ENCODE measurements around the gene CALML3. TPM values are rescaled to one million over a fixed set of nuclear protein-coding genes. Genes with fewer than 3 reads are reported as not detected.

Gene CALML3
- total RNA-seq, 4 donors from 2014 or later: 196 to 799 (median 315) TPM

- Histone ChIP-seq H3K27ac (no peak overlapping the region), H3K4me3 (no peak overlapping the region), H3K36me3 (no peaks in the 10 kb centered on the region), H3K27me3 (no peaks in the 10 kb centered on the region), H3K9me3 (peaks cover 0 to 10% (median 8%) of the 10 kb centered on the region in 3 donors), H3K4me1 (peaks cover 0 to 40% (median 8%) of the 10 kb centered on the region in 3 donors)
- DNase-seq: no peak
- intact Hi-C loops (cut with DNase I): no loop called here
- TF ChIP-seq POLR2A (IDR thresholded peaks at IDR 0.05): no peak
- TF ChIP-seq CTCF (IDR thresholded peaks at IDR 0.05): no peak
- WGBS, 2 donors: 90 to 94% methylated on average over 11 to 14 of the region's 18 CpGs
Measured at GRCh38 chr10:5478694-5479305, 46.0 kb upstream of the CALML3 start.

GRCh38 chr10:5479481-5480161 lies 45.1 kb upstream of the CALML3 start:
- Histone ChIP-seq H3K27me3 (no peaks in the 10 kb centered on the region), H3K9me3 (peaks cover 0 to 10% (median 8%) of the 10 kb centered on the region in 3 donors), H3K27ac (no peak overlapping the region), H3K4me3 (no peak overlapping the region), H3K4me1 (peaks cover 0 to 40% (median 8%) of the 10 kb centered on the region in 3 donors), H3K36me3 (no peaks in the 10 kb centered on the region)
- intact Hi-C loops (cut with DNase I): no loop called here
- no peak for DNase-seq
- TF ChIP-seq POLR2A (IDR thresholded peaks at IDR 0.05) (no peak), CTCF (IDR thresholded peaks at IDR 0.05) (no peak)
- 52 to 72% methylated on average over 4 to 6 of the region's 14 CpGs for WGBS, 2 donors

GRCh38 chr10:5480162-5480941 lies 44.4 kb upstream of the CALML3 start:
- H3K4me1 ChIP-seq: peaks cover 0 to 38% (median 8%) of the 10 kb centered on the region in 3 donors
- intact Hi-C loops (cut with DNase I): no loop called here
- H3K9me3 ChIP-seq: peaks cover 0 to 10% (median 8%) of the 10 kb centered on the region in 3 donors
- H3K27me3 ChIP-seq: no peaks in the 10 kb centered on the region
- 88 to 93% methylated on average over 16 to 17 of the region's 21 CpGs for WGBS, 2 donors
- TF ChIP-seq CTCF (IDR thresholded peaks at IDR 0.05) (no peak), POLR2A (IDR thresholded peaks at IDR 0.05) (no peak)
- no peaks in the 10 kb centered on the region for H3K36me3 ChIP-seq
- no peak overlapping the region for H3K4me3 ChIP-seq
- no peak overlapping the region for H3K27ac ChIP-seq
- no peak for DNase-seq

GRCh38 chr10:5481121-5481520 lies 43.6 kb upstream of the CALML3 start:
- no peak for DNase-seq
- 70 to 82% methylated on average over 9 to 12 of the region's 12 CpGs for WGBS, 2 donors
- intact Hi-C loops (cut with DNase I): no loop called here
- H3K9me3 ChIP-seq: peaks cover 0 to 10% (median 8%) of the 10 kb centered on the region in 3 donors
- no peaks in the 10 kb centered on the region for H3K27me3 ChIP-seq
- peaks cover 0 to 38% (median 8%) of the 10 kb centered on the region in 3 donors for H3K4me1 ChIP-seq
- H3K27ac ChIP-seq: no peak overlapping the region
- no peaks in the 10 kb centered on the region for H3K36me3 ChIP-seq
- TF ChIP-seq CTCF (IDR thresholded peaks at IDR 0.05) (no peak), POLR2A (IDR thresholded peaks at IDR 0.05) (no peak)
- H3K4me3 ChIP-seq: no peak overlapping the region

GRCh38 chr10:5482016-5482415 lies 42.7 kb upstream of the CALML3 start:
- TF ChIP-seq CTCF (IDR thresholded peaks at IDR 0.05) (no peak), POLR2A (IDR thresholded peaks at IDR 0.05) (no peak)
- Histone ChIP-seq H3K27me3 (no peaks in the 10 kb centered on the region), H3K9me3 (peaks cover 0 to 10% (median 8%) of the 10 kb centered on the region in 3 donors), H3K4me3 (no peak overlapping the region), H3K36me3 (no peaks in the 10 kb centered on the region), H3K27ac (no peak overlapping the region), H3K4me1 (peaks cover 0 to 29% (median 6%) of the 10 kb centered on the region in 3 donors)
- DNase-seq: no peak
- intact Hi-C loops (cut with DNase I): no loop called here
- WGBS, 2 donors: 90 to 98% methylated on average over 9 of the region's 9 CpGs
